Hepatocyte (in vitro differentiated cells): ENCODE measurements around the gene DNAH9.

ENCODE experiments used
- CTCF ChIP-seq: fragments of 200-600 bp; sonication (generic); IDR thresholded peaks from 2 replicates; pipeline ENCODE4 v1.5.1; 2016; ENCODE audit warnings: antibody characterized with exemption, mild to moderate bottlenecking; ENCODE audit not compliant: poor library complexity
- EZH2 ChIP-seq: fragments of 200-600 bp; sonication (generic); IDR thresholded peaks from 2 replicates; pipeline ENCODE4 v1.6.1; 2016; ENCODE audit warnings: antibody characterized with exemption, mild to moderate bottlenecking, borderline replicate concordance
- EZH2phosphoT487 ChIP-seq: fragments of 200-600 bp; sonication (generic); IDR thresholded peaks from one replicate; pipeline ENCODE4 v1.6.1; 2018; ENCODE audit warnings: antibody characterized with exemption, mild to moderate bottlenecking, low read depth, moderate library complexity; ENCODE audit not compliant: unreplicated experiment, severe bottlenecking

GRCh38 chr17:11990363-11990983 is 392.2 kb downstream of the DNAH9 start:
- no peak for TF ChIP-seq EZH2
- TF ChIP-seq CTCF, result no peak
- no peak for TF ChIP-seq EZH2phosphoT487
